DMS79 treated with DMSO at 0.1 percent for 48 hours (cell line): Measurements from ENCODE around the gene MYH14.
"Not testable (repeated sequence)": the region's sequence is repeated elsewhere in the genome, so short reads cannot be mapped to it uniquely, and the experiment has no call there.

Experiments
- DNase-seq: peaks from one replicate; lab custom pipeline; 2025; lab: John Stamatoyannopoulos, UW

The MYH14 gene

DNA sequence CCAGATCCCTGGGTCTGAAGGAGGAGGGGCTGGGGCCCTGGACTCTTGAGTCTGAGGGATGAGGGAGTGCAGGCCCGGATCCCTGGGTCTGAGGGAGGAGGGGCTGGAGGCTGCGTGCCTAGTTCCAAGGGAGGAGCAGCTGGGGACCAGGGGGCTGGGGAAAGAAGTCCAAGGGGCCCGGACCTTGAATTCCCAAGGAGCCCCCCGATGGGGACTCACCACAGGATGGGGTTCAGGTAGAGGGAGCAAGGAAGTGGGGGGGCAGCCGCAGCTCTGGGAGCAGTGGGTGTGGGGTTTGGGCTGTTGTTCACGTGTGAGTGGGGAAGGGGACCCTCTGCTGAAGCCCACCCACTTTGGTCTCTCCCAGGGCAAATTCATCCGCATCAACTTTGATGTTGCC, 23.1 kb downstream of the MYH14 start:
- no peak for DNase-seq

DNA sequence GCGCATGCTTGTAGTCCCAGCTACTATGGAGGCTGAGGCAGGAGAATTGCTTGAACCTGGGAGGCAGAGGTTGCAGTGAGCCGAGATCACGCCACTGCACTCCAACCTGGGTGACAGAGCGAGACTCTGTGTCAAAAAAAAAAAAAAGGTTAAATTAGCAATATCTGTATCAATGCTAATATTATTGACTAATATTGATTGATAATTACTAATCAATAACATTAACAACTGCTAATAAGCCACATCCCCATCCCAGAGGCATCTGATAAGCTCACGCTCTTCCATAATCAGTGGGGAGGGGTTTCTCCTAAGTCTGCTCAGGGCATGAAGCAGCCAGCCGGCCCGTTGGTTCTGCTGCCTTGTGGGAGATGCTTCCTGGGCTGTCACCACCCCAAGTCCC, 24.7 kb downstream of the MYH14 start:
- not testable (repeated sequence) for DNase-seq

DNA sequence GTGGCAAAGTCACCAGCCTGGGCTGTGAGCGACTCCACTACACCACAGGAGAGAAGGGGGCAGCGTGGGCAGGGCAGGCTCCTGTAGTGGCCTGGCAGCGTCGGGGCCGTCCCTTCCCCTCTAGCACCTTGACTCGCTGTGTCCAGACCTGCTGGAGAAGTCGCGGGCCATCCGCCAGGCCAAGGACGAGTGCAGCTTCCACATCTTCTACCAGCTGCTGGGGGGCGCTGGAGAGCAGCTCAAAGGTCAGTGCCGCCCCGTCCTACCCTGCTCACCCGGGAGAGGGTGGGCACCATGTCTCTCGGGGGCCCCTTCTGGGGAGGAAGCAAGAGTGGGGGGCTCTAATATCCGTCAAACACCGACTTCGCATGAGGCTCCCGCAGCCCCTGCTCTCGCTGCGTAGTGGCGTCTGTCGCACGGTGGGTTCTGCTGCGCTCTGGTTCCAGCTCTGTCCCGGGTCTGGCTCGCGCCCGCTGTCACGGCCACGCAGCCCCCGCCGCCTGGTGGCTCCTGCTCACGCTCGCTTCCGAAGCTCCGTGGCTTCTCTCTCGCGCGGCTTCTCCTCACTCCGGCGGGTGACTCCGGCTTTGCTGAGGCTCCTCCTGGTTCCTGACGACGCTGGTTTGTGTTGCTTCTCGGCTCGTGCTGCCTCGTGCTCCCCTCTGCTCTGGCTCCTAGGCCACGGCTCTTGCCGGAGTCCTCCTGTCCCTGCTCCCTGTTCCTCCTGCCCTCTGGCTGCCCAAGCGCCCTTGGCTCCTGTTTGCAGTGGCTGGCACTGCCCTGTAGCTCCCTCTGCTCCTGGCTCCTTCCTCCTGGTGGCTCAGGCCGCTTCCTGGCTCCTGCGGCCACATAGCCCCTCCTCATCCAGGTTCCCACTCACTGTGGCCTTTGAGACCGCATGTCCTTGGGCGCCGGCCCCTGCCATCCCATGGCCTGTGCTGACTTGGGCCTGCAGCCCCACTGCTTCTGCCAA, 27.2 kb downstream of the MYH14 start:
- no peak for DNase-seq

DNA sequence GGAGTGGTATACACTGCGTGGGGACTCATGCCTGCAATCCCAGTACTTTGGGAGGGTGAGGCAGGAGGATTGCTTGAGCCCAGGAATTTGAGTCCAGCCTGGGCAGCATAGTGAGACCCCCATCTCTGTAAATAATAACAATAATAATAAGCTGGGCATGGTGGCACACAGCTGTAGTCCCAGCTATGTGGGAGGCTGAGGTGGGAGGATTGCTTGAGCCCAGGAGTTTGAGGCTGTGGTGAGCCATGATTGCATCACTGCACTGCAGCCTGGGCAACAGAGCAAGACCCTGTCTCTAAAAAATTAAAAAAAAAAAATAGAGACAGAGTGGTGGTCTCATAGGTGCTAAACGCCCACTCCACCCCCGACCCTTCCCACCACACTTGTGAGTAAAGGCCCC, 28.0 kb downstream of the MYH14 start:
- DNase-seq = not testable (repeated sequence)

DNA sequence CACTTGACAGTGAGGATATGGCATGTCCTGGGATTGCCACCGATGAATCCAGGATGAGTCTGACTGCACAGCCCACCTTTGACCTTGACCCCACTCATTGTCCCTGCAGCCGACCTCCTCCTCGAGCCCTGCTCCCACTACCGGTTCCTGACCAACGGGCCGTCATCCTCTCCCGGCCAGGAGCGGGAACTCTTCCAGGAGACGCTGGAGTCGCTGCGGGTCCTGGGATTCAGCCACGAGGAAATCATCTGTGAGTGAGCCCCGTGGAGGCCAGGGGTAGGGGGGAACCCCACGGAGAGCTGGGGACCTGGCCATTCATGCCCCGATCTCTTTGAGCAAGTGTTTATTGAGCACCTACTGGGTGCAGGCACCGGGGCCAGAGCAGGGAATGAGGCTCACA, 28.4 kb downstream of the MYH14 start:
- no peak for DNase-seq

DNA sequence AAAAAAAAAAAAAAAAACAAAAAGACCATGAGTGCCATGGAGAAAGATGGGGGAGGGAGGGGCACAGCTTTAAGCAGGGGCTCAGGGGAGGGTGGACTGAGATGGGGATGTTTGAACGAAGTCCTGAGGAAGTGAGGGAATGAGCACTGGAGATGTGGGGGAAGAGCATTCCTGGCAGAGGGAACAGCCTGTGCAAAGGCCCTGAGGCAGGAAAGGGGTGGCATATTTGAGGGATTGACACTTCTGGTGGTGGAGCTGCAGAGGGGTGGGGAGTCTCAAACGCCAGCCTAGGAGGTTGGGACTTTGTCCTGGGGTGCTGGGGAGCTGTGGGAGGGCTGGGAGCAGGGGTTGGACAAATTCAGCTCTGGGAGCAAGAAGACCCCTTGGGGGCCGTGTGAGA, 29.2 kb downstream of the MYH14 start:
- no peak for DNase-seq

GRCh38 chr19:50233308-50233910, 30.0 kb downstream of the MYH14 start:
- DNase-seq = no peak

GRCh38 chr19:50237493-50237892, 34.1 kb downstream of the MYH14 start:
- not testable (repeated sequence) for DNase-seq

DNA sequence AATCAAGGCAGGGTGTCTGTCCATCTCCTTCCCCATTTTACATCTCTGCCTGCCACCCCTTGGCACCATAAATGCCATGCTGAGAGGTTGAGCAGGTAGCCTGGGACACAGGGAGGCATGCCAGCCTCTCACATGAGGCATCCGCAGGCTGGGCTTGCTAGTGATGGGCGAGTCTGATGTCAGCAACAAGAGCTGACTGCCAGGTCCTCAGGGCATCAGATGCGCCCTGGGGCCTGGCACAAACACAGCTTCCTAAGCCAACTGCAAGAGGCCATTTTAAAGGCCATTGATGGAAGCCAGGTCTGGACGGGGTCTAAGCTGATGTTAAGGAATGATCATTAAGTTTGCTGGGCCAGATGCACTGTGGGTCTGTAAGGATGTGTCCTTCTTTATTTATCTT, 34.6 kb downstream of the MYH14 start:
- DNase-seq = no peak

DNA sequence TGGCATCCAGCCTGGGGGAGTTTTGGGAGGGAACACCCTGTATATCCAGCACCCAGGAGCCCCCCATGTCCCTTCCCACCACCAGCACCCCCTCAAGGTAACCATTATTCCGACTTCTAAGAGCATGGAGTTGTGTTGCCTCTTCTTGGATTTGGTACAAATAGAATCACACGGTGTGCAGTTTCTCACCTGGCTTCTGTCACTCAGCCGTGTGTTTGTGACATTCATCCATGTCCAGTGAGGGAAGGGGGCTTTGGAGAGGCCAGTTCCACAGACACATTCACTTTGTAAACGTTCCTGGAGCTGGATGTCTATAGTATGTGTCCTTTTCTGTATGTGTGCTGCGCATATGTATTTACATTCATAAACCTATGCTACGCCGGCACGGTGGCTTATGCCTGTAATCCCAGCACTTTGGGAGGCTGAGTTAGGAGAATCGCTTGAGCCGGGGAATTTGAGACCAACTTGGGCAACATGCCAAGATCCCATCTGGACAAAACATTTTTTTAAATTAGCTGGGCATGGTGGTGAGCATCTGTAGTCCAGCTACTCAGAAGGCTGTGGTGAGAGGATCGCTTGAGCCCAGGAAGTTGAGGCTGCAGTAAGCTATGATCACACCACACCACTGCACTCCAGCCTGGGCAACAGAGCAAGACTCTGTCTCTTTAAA, 36.6 kb downstream of the MYH14 start:
- no peak for DNase-seq

DNA sequence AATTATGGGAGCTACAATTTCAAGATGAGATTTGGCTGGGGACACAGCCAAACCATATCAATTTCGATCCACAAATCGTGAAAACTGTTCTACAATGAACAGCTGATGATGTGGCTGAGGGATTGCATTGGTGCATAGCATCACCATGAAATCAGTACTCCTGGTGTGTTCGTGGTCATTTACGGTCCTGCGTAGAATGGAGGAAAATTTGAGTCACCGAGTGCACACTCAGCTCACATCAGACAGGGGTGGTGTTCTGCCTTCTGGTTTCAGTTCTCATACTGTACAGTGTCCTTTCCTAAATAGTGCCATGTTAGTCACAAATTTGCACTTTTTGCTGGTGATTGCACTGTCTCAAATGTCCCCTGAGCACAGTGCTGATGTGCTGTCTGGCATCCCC, 39.2 kb downstream of the MYH14 start:
- no peak for DNase-seq

GRCh38 chr19:50244695-50245094, 41.3 kb downstream of the MYH14 start:
- no peak for DNase-seq

DNA sequence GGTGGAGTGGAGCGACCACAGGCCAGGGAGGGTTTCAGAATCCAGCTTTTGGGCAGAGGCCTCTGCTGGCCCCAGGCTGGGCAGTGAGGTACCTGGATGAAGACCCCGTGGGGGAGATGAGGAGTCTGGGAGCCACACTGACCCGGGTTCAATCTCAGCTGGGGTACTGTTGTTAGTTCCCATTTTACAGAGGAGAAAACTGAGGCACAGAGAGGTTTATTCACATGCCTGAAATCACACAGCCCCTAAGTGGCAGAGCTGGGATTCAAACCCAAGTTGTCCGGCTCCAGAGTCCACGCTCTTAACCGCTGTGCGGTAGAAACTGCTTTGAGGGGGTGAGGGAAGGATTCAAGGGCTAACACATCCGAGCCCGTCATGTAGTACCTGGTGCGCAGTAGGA, 45.0 kb downstream of the MYH14 start:
- DNase-seq = no peak

- DNase-seq = no peak
Observed at GRCh38 chr19:50248826-50249225, 45.4 kb downstream of the MYH14 start.

DNA sequence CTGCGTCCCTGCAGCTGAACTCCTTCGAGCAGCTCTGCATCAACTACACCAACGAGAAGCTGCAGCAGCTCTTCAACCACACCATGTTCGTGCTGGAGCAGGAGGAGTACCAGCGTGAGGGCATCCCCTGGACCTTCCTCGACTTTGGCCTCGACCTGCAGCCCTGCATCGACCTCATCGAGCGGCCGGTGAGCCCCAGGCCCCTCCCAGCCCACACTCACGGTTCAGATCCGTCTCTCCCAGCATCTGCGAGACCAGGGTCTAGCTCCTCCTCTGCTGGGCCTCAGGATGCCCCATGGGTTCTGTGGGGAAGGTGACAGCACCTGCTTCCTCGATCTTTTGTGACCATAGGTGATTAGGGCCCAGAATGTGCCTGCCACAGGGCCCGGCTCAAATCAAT, 46.2 kb downstream of the MYH14 start:
- DNase-seq = no peak

DNA sequence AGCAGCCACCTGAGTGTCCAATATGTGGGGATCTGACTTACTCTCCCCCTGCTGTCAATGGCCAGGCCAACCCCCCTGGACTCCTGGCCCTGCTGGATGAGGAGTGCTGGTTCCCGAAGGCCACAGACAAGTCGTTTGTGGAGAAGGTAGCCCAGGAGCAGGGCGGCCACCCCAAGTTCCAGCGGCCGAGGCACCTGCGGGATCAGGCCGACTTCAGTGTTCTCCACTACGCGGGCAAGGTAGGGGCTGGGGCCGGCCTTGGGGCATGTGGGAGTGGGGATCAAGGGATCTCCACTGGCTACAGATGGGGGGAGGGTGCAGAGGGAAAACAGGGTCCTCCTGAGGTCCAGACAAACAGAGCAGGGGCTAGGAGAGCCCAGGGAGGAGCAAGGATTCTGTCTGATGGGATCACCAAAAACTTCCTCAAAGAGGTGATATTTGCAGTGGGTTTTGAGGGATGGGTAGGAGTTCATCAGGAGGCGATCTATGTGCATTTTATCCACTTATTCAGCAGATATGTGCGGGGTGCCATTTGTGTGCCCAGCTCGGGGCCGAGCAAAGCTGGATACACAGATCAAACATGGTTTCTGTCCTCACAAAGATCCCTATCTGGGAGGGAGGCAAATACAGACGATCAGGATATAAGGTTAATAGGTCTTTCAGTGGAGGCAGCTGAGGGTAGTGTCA, 47.2 kb downstream of the MYH14 start:
- DNase-seq = no peak

GRCh38 chr19:50252111-50252886, 48.9 kb downstream of the MYH14 start:
- no peak for DNase-seq

DNA sequence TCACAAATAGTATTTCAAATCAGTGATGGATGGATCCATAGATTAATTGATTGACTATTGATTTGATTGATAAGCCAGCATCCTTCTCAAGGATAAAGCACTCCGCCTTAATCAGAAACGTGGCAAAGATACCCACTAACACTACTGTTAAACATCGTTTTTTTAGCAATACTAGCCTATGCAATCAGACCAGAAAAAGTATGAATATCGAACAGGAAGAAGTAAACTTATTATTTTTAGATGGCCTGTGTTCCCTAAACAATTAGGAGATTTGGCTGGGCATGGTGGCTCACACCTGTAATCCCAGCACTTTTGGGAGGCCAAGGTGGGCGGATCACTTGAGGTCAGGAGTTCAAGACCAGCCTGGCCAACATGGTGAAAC, 49.5 kb downstream of the MYH14 start:
- no peak for DNase-seq

GRCh38 chr19:50255115-50255514, 51.7 kb downstream of the MYH14 start:
- no peak for DNase-seq

DNA sequence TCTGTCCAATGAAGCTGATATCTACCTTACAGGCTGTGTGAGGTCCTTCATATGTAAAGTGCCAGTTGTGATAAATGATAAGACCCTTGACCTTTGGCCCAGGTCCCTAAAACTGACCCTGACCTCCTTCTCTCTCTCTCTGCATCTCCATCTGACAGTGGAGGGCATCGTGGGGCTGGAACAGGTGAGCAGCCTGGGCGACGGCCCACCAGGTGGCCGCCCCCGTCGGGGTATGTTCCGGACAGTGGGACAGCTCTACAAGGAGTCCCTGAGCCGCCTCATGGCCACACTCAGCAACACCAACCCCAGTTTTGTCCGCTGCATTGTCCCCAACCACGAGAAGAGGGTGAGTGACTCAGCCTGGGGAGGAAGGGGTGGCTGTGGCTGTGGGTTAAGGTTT, 53.7 kb downstream of the MYH14 start:
- DNase-seq = no peak

DNA sequence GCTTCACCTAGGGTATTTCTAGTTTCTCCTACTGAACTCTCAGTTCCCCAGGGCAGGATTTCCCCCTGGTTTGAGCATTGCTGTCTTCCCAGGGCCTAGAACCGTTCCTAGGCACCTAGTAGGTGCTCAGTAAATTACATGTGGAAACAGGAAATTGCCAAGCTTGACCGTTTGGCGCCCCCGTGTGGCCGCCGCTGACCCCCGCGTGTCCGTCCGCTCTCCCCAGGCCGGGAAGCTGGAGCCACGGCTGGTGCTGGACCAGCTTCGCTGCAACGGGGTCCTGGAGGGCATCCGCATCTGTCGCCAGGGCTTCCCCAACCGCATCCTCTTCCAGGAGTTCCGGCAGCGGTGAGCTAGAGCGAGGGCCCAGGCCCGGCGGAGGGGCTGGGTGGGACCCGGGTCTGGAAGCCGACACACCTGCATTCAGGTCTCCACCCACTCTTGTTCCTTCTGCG, 55.5 kb downstream of the MYH14 start:
- DNase-seq = no peak
